Cardiac fibroblast (primary cell): ENCODE results near the gene UGT1A9.
"Not testable (repeated sequence)": the region's sequence is repeated elsewhere in the genome, so short reads cannot be mapped to it uniquely, and the experiment has no call there.

Experiments used
- DNase-seq, 2 donors: peaks; one replicate each; pipeline versions ENCODE4 v3.0.0 to v3.0.0-alpha.2; 2010; ENCODE audit warnings: low read depth in 2 of 2
- H3K4me3 ChIP-seq, 2 donors: replicated peaks in 1 of 2; 1 replicate in 1 of 2; 2 replicates in 1 of 2; pipeline ENCODE4 v1.5.1; 2011; ENCODE audit warnings: low read depth in 2 of 2, low read length in 2 of 2, mild to moderate bottlenecking in 2 of 2, moderate library complexity in 1 of 2
- CTCF ChIP-seq: IDR thresholded peaks from one replicate; pipeline ENCODE4 v1.5.1; 2011; ENCODE audit warnings: low read depth, mild to moderate bottlenecking, low read length, inconsistent platforms

UGT1A9 gene

DNA sequence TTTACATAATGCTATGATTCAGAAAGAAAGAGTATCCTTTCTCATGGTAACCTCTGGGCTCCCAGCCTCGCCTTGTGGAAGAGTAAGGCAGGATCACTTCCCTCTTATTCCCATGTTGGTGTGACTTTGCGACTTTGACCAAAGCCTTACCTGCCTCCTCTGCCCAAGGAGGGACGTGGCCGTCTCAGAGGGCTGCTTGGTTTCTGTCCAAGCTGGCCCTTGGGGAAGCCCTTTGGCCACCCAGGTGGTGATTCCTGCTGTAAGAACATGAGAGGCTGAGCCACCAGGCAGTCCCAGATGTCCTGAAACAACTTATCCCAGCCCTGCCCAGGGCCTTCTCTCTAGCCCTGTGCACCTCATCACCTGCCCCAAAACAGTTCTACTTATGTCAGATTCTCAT lies 27.0 kb downstream of the UGT1A9 start:
- TF ChIP-seq CTCF = no peak
- H3K4me3 ChIP-seq = no peak overlapping the region
- DNase-seq = no peak

DNA sequence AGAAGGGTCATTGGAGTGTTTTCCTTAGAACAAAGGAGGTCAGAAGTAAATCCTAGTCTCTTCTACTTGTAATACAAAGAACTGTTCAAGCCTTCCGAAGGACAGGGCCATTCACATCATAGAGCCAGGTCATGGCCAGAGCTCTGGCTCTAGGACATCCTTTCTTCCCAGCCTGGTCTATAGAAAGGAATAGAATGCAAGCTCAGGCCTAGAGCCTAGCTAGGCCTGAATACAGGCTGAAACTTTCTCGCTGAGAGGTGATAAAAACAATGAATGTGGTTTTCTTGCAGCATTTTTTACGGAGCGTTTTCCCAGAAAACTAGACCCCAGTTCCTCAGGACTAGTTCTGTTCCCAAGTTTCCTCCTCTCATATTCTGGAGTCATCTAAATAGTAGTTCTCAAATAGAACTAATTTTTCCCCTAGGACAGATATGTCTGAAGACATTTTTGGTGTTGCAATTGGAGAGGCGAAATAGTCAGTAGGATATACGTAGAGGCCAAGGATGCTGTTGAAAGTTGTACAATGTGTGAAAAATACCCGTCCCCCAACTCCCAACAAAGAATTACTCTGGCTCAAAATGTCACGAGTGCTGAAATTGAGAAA lies 27.8 kb downstream of the UGT1A9 start:
- H3K4me3 ChIP-seq = no peak overlapping the region
- peak in 1 of 2 donors; percentile 90 for DNase-seq
- no peak for TF ChIP-seq CTCF

DNA sequence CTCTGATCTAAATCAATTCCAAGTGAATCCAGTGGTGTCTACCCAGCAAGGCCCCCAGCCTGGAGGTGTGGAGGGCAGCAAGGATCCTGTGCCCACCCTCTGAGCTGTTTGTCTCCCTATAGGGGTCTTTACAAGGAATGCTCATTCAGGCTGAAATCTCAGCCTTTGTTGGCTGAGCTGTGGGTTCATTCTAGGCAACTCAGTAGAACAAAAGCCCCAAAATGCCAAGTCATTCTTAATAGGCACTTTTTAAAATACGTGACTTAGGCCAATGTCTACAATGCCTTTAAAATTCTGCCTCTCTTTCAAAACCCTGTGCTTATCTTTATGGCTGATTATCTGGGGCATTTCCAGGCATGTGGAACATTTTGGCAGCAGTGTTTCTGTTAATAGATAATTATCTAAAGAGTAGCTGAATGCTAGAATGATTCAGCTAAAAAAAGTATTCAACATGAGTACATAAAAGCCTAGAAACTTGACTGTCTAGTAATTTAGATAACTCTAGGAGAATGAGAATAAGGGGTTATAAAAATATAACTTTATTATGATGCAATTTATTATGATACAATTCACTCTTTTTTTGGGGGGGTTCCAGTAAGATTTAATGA lies 28.4 kb downstream of the UGT1A9 start:
- H3K4me3 ChIP-seq = no peak overlapping the region
- TF ChIP-seq CTCF = no peak
- DNase-seq = peak; percentile 61 to 97

GRCh38 chr2:233700842-233701241 lies 29.1 kb downstream of the UGT1A9 start:
- DNase-seq, H3K4me3 ChIP-seq: not testable (repeated sequence)

GRCh38 chr2:233702238-233702637 lies 30.5 kb downstream of the UGT1A9 start:
- DNase-seq = no peak
- no peak for TF ChIP-seq CTCF
- no peak overlapping the region for H3K4me3 ChIP-seq

DNA sequence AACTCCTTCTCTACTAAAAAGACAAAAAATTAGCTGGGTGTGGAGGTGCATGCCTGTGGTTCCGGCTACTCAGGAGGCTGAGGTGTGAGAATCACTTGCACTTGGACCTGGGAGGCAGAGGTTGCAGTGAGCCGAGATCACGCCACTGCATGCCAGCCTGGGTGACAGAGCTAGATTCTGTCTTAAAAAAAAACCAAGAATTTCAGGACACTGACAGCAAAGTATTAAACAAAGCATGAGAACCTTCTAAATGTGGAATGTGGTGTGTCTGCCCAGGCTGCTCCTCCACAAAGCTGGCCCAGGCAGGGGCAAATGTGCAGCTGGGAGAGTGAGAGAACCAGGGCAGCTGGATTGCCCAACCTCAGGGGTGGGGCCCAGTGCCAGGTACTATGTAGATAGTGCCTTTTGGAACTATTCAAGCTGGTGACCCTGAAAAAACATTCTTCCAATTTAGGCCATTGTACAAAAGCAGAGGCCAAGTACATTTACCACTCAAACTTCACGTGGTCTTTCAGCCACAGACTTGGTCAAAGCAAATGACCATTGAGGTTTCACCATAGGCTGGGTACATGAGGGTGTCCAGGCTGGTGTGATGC lies 34.3 kb downstream of the UGT1A9 start:
- no peak for TF ChIP-seq CTCF
- DNase-seq = peak in 1 of 2 donors; percentile 68
- H3K4me3 ChIP-seq = no peak overlapping the region

DNA sequence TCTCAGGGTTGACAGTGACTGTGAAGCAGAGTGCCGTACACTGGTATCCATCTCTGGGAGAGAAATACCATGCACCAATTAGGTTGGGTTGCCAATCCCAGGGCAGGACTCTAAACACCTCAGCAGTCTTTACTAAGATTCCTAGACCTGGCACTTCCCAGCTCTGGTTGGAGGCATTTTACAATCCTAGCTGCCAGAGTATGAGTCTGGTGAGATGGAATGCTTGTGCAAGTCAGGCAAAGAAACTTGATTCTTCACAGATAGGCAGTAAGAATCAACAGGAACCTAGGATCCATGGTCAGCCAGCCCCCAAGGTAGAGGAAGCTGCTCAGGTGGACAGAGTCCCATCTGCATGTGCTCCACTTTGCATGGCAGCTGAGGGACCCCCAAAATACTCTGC lies 35.0 kb downstream of the UGT1A9 start:
- no peak for TF ChIP-seq CTCF
- DNase-seq = peak; percentile 38 to 62
- H3K4me3 ChIP-seq = no peak overlapping the region
